H1 (cell line): ENCODE measurements around the gene DAZAP2. TPM values are rescaled to one million over a fixed set of nuclear protein-coding genes. Genes with fewer than 3 reads are reported as not detected.

ENCODE experiments used
- ASH2L ChIP-seq: fragments of 200-600, 300-600 bp; sonication (generic); IDR thresholded peaks from one replicate; pipeline ENCODE4 v1.7.1; 2017; ENCODE audit warnings: low read length
- BCL11A ChIP-seq, 2 experiments: IDR thresholded peaks; one replicate each; pipeline ENCODE4 v1.6.1; 2011; ENCODE audit warnings: low read depth in 2 of 2, low read length in 2 of 2, mild to moderate bottlenecking in 2 of 2
- GABPA ChIP-seq: IDR thresholded peaks from 2 replicates; pipeline ENCODE4 v1.6.1; 2011; ENCODE audit warnings: mild to moderate bottlenecking, low read length, moderate library complexity, borderline replicate concordance; ENCODE audit not compliant: insufficient read depth
- JUN ChIP-seq: IDR thresholded peaks from 2 replicates; pipeline ENCODE4 v1.6.1; 2011; ENCODE audit warnings: low read depth, mild to moderate bottlenecking, improper control_type of control experiment, low read length
- POLR2AphosphoS5 ChIP-seq: IDR thresholded peaks from 2 replicates; pipeline ENCODE4 v1.6.1; 2011; ENCODE audit warnings: low read depth, low read length
- POU5F1 ChIP-seq: IDR thresholded peaks from 2 replicates; pipeline ENCODE4 v1.6.1; 2011; ENCODE audit warnings: low read depth, mild to moderate bottlenecking, low read length, moderate library complexity
- SP2 ChIP-seq: IDR thresholded peaks from 2 replicates; pipeline ENCODE4 v1.6.1; 2012; ENCODE audit warnings: mild to moderate bottlenecking, low read length, inconsistent platforms
- TBP ChIP-seq: IDR thresholded peaks from 2 replicates; pipeline ENCODE4 v1.6.1; 2011; ENCODE audit warnings: low read depth, low read length, improper control_type of control experiment
- polyA plus RNA-seq, 7 experiments: library from polyadenylated mRNA; depleted of rRNA in 3 of 7; stranded (reverse) in 5 of 7; unstranded in 2 of 7; fragments of >200 nt in 5 of 7; fragments of 200-250 nt in 2 of 7; gene quantifications; 1 replicate in 5 of 7; 2 replicates in 1 of 7; 4 replicates in 1 of 7; pipeline versions ENCODE4 v1.2.1 to v1.2.3, GENCODE V29; 2011 to 2013; ENCODE audit warnings: missing spikeins in 2 of 7, mixed read lengths in 2 of 7
- total RNA-seq: library from RNA; stranded (reverse); fragmentation: NEBNext Ultra II Directional; extraction: Animal tissue kit (Norgen Biotek cat#: 25700); gene quantifications from 2 replicates; pipeline ENCODE4 v1.2.1, GENCODE V29; 2021
- TF ChIP-seq, protein P1 (sequence below): fragments of 300-600 bp; sonication (generic); IDR thresholded peaks from 2 replicates; pipeline ENCODE4 v1.7.1; 2012; ENCODE audit warnings: low read length, moderate library complexity, mild to moderate bottlenecking, inconsistent platforms; ENCODE audit not compliant: insufficient replicate concordance
- TF ChIP-seq, protein P2 (sequence below): IDR thresholded peaks from 2 replicates; pipeline ENCODE4 v1.6.1; 2011; ENCODE audit warnings: low read depth, mild to moderate bottlenecking, low read length; ENCODE audit not compliant: insufficient read depth

Gene DAZAP2
- total and polyA plus RNA-seq, 2 of the 8 experiments (the other 6 are each of a cell fraction or from before 2014, with no cell fraction given): 27.1 to 77.2 TPM

DNA sequence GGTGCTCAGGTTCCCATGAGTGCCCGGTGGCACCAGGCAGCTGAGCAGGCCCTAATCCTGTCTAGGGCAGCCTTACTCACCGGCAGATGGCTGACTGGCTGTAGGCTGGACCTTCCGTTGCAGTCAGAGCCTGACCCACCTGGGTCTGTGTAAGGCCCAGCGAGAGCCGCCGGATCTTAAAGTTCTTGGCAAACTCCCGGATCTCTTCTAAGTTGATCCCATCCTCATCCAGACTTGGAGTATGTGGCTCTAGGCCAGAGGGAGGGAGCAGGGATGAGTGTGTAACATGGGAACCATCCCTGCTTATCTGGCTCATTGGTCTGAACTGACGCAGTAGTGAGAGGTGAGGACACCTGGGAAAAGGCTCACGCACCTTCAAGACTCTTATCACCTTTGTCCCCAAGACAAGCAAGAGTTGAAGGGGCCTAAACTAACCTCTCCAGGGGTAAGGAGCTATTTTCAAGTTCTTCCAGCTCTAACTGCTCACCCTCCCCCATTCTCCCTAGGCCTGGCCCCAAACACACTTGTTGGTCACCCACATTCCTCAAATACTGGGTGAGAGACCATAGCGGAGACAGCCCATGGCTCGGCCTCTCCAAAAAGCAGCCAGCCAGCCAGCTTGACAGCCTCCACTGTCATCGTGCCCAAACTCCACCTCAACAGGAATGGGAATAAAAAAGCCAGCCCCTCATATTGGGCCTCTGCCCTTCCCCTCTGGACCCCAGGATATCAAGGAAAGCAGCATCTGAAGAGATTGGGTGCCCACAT lies 46.9 kb upstream of the DAZAP2 start (continued):
- TF ChIP-seq, protein P1, sequence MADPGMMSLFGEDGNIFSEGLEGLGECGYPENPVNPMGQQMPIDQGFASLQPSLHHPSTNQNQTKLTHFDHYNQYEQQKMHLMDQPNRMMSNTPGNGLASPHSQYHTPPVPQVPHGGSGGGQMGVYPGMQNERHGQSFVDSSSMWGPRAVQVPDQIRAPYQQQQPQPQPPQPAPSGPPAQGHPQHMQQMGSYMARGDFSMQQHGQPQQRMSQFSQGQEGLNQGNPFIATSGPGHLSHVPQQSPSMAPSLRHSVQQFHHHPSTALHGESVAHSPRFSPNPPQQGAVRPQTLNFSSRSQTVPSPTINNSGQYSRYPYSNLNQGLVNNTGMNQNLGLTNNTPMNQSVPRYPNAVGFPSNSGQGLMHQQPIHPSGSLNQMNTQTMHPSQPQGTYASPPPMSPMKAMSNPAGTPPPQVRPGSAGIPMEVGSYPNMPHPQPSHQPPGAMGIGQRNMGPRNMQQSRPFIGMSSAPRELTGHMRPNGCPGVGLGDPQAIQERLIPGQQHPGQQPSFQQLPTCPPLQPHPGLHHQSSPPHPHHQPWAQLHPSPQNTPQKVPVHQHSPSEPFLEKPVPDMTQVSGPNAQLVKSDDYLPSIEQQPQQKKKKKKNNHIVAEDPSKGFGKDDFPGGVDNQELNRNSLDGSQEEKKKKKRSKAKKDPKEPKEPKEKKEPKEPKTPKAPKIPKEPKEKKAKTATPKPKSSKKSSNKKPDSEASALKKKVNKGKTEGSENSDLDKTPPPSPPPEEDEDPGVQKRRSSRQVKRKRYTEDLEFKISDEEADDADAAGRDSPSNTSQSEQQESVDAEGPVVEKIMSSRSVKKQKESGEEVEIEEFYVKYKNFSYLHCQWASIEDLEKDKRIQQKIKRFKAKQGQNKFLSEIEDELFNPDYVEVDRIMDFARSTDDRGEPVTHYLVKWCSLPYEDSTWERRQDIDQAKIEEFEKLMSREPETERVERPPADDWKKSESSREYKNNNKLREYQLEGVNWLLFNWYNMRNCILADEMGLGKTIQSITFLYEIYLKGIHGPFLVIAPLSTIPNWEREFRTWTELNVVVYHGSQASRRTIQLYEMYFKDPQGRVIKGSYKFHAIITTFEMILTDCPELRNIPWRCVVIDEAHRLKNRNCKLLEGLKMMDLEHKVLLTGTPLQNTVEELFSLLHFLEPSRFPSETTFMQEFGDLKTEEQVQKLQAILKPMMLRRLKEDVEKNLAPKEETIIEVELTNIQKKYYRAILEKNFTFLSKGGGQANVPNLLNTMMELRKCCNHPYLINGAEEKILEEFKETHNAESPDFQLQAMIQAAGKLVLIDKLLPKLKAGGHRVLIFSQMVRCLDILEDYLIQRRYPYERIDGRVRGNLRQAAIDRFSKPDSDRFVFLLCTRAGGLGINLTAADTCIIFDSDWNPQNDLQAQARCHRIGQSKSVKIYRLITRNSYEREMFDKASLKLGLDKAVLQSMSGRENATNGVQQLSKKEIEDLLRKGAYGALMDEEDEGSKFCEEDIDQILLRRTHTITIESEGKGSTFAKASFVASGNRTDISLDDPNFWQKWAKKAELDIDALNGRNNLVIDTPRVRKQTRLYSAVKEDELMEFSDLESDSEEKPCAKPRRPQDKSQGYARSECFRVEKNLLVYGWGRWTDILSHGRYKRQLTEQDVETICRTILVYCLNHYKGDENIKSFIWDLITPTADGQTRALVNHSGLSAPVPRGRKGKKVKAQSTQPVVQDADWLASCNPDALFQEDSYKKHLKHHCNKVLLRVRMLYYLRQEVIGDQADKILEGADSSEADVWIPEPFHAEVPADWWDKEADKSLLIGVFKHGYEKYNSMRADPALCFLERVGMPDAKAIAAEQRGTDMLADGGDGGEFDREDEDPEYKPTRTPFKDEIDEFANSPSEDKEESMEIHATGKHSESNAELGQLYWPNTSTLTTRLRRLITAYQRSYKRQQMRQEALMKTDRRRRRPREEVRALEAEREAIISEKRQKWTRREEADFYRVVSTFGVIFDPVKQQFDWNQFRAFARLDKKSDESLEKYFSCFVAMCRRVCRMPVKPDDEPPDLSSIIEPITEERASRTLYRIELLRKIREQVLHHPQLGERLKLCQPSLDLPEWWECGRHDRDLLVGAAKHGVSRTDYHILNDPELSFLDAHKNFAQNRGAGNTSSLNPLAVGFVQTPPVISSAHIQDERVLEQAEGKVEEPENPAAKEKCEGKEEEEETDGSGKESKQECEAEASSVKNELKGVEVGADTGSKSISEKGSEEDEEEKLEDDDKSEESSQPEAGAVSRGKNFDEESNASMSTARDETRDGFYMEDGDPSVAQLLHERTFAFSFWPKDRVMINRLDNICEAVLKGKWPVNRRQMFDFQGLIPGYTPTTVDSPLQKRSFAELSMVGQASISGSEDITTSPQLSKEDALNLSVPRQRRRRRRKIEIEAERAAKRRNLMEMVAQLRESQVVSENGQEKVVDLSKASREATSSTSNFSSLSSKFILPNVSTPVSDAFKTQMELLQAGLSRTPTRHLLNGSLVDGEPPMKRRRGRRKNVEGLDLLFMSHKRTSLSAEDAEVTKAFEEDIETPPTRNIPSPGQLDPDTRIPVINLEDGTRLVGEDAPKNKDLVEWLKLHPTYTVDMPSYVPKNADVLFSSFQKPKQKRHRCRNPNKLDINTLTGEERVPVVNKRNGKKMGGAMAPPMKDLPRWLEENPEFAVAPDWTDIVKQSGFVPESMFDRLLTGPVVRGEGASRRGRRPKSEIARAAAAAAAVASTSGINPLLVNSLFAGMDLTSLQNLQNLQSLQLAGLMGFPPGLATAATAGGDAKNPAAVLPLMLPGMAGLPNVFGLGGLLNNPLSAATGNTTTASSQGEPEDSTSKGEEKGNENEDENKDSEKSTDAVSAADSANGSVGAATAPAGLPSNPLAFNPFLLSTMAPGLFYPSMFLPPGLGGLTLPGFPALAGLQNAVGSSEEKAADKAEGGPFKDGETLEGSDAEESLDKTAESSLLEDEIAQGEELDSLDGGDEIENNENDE: no peak
- TF ChIP-seq ASH2L (no peak), TBP (no peak), BCL11A (IDR thresholded peaks at IDR 0.05; ENCODE audit: low read depth in 2 of 2, low read length in 2 of 2) (no peak), GABPA (no peak), SP2 (no peak), POU5F1 (no peak), JUN (no peak), POLR2AphosphoS5 (no peak)
- TF ChIP-seq, protein P2, sequence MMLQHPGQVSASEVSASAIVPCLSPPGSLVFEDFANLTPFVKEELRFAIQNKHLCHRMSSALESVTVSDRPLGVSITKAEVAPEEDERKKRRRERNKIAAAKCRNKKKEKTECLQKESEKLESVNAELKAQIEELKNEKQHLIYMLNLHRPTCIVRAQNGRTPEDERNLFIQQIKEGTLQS: no peak
